ENCODE measurements around the gene EIF4A2. TPM values are rescaled to one million over a fixed set of nuclear protein-coding genes. Genes with fewer than 3 reads are reported as not detected.

Gene EIF4A2
- total RNA-seq, 5 donors from 2014 or later (not counting 1 experiment from before 2014, with no cell fraction given) = 544 to 870 (median 576) TPM

Other genes with a start within 250 kb of the EIF4A2 start
- gene CRYGS, start 239.2 kb upstream of the EIF4A2 start, total RNA-seq = 10 to 100 TPM in 1 of 5 donors, 1 to 10 TPM in 4; 5.5 to 10.4 (median 7.8) TPM
- 10 to 100 TPM; 16.1 to 17.4 (median 16.5) TPM for gene TBCCD1, start 216.2 kb upstream of the EIF4A2 start, total RNA-seq
- gene DNAJB11, start 212.9 kb upstream of the EIF4A2 start, total RNA-seq = 10 to 100 TPM; 28.7 to 65.4 (median 31.7) TPM
- gene AHSG, start 170.5 kb upstream of the EIF4A2 start, total RNA-seq = 1 to 10 TPM in 3 of 5 donors, not detected in 2; 1.8 to 1.9 (median 1.9) TPM
- gene FETUB, start 143.2 kb upstream of the EIF4A2 start, total RNA-seq = not detected
- gene HRG, start 117.6 kb upstream of the EIF4A2 start, total RNA-seq = under 1 TPM in 1 of 5 donors, not detected in 4; 0.38 TPM
- under 1 TPM in 3 of 5 donors, not detected in 2; 0.22 to 0.47 (median 0.30) TPM for gene KNG1, start 66.2 kb upstream of the EIF4A2 start, total RNA-seq
- 10 to 100 TPM; 13.4 to 21.0 (median 19.2) TPM for gene RFC4, start 22.9 kb downstream of the EIF4A2 start, total RNA-seq
- gene ADIPOQ, start 59.1 kb downstream of the EIF4A2 start, total RNA-seq = not detected
- gene ST6GAL1, start 146.9 kb downstream of the EIF4A2 start, total RNA-seq = 100 to 1,000 TPM; 148 to 237 (median 212) TPM